Glomerular visceral epithelial cell (primary cell): ENCODE results near the gene USP36.
"Not testable (repeated sequence)": the region's sequence is repeated elsewhere in the genome, so short reads cannot be mapped to it uniquely, and the experiment has no call there.

Experiments used
- DNase-seq: peaks from one replicate; pipeline ENCODE4 v3.0.0-alpha.2; 2016; ENCODE audit errors: extremely low spot score

USP36 gene

GRCh38 chr17:78767806-78768205 lies 72.8 kb downstream of the USP36 start:
- DNase-seq: no peak

DNA sequence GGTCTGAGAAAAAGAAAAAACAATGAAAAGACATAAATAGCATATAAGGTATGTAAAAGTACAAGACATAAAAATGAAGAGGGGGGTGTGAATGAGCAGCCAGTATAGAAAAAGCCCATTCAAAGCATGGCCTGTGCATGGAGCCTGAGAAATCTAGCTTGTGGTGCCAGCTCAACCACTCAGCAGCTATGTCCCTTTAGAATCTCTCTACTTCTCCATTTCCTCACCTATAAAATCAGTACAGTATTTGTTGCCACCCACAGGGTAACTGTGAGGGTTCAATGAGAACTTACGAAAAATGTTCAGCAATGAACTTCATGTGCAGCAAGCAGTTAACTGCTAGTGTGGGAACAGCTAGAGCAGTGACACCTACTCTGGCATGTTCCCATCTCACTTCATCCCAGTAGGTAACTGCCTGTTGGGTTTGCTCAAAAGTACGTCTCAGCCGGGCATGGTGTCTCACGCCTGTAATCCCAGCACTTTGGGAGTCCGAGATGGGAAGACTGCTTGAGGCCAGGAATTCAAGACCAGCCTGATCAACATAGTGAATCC lies 73.8 kb downstream of the USP36 start:
- DNase-seq: no peak

DNA sequence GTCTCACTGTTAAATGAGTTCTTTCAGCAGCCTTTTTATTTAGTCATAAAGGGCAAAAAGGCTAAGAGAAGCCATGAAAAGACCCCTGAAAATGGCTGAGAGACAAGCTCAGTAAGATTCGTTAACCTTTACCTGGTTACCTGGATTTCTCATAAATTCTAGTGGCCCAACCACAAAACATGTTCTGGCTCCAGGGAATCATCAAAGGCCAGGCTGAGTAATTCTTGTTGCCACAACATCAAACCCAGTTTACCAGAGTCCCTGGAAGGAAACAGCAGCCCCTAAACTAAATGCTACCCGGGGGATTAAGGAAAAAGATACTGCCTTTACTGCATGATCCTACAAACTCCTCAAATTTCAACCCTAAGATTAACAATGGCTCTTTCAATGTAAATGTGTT lies 74.4 kb downstream of the USP36 start:
- DNase-seq: no peak

- no peak for DNase-seq
These were observed 74.8 kb downstream of the USP36 start for GRCh38 chr17:78765821-78766220.

GRCh38 chr17:78764871-78765270 lies 75.7 kb downstream of the USP36 start:
- no peak for DNase-seq

DNA sequence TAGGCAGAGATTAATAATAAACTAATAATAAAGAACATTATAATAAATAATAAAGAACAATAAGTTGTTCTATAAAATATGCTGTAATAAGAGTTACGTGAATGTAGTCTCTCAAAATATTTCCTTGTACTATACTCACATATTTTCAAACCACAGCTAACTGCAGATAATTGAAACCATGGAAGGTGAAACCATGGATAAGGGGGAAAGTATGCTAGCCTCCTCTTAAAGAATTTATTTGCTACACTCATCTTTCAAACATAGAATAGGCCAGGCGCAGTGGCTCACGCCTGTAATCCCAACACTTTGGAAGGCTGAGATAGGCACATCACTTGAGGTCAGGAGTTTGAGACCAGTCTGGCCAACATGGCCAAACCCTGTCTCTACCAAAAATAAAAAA lies 77.1 kb downstream of the USP36 start:
- DNase-seq: no peak

- no peak for DNase-seq
These were observed 78.7 kb downstream of the USP36 start for GRCh38 chr17:78761789-78762406.

- DNase-seq: no peak
These were observed 80.7 kb downstream of the USP36 start for GRCh38 chr17:78759969-78760352.

GRCh38 chr17:78759203-78759968 lies 81.2 kb downstream of the USP36 start:
- DNase-seq: peak; percentile 51

GRCh38 chr17:78753316-78754250 lies 87.0 kb downstream of the USP36 start:
- DNase-seq: no peak

DNA sequence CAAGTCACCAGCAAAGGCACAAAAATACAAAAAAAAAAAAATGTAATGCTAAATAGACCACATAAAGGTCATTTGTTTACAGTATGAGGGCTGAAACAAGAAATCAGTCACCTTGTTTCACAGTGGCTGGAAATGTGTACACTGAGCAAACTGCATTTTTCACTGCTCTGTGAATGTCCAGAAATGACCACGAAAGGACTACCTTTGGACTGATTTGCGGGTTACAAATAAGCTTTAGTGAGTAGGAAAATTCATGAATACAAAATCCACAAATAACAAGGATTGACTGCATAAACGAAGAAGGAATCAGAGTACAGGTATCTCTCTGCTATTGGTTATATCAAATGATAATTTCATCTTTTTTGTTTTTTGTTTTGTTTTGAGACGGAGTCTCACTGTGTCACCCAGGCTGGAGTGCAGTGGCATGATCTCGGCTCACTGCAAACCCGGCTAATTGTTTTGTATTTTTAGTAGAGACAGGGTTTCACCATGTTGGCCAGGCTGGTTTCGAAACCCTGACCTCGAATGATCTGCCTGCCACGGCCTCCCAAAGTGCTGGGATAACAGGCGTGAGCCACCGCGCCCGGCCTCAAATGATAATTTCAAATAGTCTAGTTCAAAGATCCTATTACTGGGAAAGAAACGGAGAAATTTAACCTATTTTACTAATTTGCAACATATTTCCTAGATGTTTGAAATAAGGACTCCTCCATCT lies 89.0 kb downstream of the USP36 start:
- no peak for DNase-seq

DNA sequence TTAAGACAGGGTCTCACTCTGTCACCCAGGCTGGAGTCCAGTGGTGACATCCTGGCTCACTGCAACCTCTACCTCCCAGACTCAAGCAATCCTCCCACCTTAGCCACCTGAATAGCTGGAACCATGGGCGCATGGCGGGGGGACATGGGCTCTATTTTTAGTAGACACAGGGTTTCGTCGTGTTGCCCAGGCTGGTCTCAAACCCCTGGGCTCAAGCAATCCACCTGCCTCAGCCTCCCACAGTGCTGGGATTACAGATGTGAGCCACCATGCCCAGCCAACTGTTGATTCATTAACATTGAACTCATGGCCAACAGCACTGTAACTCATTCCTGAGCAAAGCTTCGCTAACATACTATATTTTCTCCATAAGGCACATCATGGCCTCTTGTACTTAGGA lies 89.6 kb downstream of the USP36 start:
- DNase-seq: not testable (repeated sequence)

DNA sequence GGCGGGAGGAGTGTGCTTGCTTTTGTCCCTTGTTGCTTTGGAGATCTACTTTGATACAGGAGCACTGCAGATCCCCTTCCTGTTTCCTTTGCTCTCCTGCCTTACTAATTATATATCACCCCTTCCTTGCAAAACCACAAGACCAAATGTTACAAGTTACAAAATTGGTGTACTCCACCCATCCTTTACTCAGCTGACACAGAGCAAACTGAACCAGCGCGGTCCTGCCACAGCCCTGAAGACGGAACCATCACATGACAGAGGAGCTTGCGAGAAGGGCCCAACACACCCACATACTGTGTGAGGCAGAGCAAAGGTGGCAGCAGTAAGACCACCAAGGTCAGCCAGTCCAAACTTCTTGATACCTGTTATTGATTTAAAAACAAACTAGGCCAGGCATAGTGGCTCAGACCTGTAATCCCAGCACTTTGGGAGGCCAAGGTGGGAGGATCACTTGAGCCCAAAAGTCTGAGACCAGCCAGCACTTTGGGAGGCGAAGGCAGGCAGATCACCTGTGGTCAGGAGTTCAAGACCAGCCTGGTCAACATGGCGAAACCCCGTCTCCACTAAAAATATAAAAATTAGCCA lies 91.8 kb downstream of the USP36 start:
- DNase-seq: no peak

- no peak for DNase-seq
These were observed 92.4 kb downstream of the USP36 start for GRCh38 chr17:78748048-78748729.

GRCh38 chr17:78747488-78747887 lies 93.1 kb downstream of the USP36 start:
- no peak for DNase-seq

- DNase-seq: no peak
These were observed 93.7 kb downstream of the USP36 start for GRCh38 chr17:78746949-78747269.

DNA sequence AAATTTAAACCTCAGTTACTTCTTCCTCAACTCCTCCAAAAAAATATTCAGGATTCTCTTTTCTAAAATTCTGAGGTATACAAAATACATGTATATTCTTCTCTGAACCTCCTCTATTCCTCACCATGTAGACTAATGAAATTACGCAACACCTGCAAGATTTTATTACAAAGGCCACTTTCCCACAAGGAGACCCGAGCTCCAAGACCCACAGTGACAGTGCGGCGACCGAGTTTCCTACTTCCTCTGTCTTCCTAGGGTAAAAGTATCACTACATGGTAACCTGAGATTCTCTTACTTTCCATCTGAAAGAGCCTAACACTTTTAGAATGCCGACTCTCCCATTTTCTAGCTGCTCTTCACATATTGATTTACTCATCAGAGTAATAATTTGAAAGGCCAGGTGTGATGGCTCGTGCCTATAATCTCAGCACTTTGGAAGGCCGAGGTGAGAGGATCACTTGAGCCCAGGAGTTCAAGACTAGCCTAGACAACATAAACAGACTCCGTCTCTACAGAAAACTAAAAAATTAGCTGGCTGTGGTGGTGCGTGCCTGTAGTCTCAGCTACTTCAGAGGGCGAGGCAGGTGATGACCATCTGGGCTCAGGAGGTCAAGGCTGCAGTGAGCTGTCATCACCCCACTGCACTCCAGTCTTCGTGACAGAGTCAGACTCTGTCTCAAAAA lies 94.2 kb downstream of the USP36 start:
- no peak for DNase-seq
